Activated naive CD4-positive, alpha-beta T cell treated with anti-CD3 and anti-CD28 coated beads, Interleukin-2, amount 50 U/mL, for 72 hours (primary cell): ENCODE results near the gene TRPM1. TPM values are rescaled to one million over a fixed set of nuclear protein-coding genes. Genes with fewer than 3 reads are reported as not detected.

Experiments used
- total RNA-seq, 2 donors: library from RNA; stranded (reverse); gene quantifications; one replicate each; pipeline ENCODE4 v1.2.3, GENCODE V29; 2022

TRPM1 gene
- total RNA-seq, 2 donors from 2014 or later, result not detected

Other genes with a start within 250 kb of the TRPM1 start
- gene FAN1, start 197.8 kb downstream of the TRPM1 start, total RNA-seq, result 10 to 100 TPM; 17.4 to 24.3 TPM
- gene MTMR10, start 110.1 kb downstream of the TRPM1 start, total RNA-seq, result 10 to 100 TPM; 13.1 to 14.5 TPM
- gene KLF13, start 225.1 kb upstream of the TRPM1 start, total RNA-seq, result 100 to 1,000 TPM; 124 to 161 TPM